Kidney glomerular epithelial cell (primary cell): ENCODE measurements around the gene OR2V1.
"Not testable (repeated sequence)": the region's sequence is repeated elsewhere in the genome, so short reads cannot be mapped to it uniquely, and the experiment has no call there.

ENCODE experiments used
- DNase-seq: peaks from one replicate; lab custom pipeline; 2025; lab: John Stamatoyannopoulos, UW

Gene OR2V1

DNA sequence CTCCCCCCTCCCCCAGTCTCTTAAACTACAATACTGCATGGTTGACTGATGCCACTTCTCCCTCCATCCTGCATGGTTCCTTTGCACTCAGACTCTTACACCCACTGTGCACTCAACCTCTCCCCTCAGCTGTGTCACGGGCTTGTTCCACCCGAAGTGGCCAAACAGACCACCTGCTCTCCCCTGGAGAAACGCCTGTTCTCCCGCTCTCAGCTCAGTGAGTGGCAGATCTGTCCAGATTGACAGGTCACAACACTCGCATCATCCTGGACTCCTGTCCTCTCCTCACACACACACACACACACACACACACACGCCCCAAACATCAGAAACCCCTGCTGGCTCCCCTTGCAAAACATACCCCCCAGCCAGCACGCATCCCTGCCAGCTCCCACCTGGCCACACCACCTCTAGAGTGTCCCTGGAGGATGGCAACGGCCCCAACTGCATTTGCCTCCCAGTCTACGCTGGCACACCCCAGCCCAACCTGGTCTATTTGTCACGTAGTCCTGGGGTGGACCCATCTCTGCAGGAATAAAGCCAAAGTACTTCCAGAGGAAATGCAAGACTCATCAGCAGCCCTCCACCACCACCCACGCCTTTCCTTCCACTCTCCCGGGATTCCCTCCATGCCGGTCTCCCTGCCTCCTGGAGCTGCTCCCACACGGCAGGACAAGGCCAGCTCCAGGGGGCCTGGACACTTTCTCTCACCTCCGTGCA is 2.9 kb downstream of the OR2V1 start:
- no peak for DNase-seq

DNA sequence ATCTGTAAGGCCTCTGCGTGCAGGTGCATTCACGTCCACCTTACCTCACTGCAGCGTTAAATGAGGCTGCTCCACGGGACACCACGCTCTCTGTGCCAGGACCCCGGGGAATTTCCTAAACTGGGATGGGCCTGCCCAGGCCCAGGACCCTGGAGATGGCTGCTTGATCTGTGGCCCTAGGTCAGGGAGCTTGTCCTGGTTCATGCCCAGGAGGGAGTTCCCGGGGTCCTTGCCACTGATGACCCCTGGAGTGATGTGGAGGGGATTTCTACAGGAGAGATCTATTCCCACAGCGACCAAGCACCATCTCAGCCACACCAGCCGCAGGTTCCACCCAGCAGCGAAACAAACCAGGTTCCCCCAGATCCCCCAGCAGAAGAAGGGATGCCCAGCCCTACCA is 3.5 kb downstream of the OR2V1 start:
- no peak for DNase-seq

DNA sequence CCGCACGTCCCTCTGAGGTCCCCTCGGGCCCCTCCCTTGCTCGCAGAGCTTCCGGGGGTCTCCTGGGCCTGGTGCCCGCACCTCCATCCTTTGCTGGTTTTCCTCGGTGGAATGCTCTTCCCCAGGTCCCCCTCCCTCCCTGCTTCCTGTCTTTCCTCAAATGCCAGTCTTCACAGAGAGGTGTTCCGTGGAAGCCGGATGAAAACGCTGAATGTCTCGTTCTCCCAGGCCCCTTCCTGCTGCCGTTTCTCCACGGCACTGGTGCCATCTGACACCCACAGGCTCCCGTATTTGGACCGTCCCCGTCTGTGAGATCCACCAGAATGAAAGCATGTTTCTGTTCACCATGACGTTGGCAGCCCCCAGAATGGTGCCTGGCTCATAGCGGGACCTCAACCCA is 4.1 kb downstream of the OR2V1 start:
- no peak for DNase-seq

DNA sequence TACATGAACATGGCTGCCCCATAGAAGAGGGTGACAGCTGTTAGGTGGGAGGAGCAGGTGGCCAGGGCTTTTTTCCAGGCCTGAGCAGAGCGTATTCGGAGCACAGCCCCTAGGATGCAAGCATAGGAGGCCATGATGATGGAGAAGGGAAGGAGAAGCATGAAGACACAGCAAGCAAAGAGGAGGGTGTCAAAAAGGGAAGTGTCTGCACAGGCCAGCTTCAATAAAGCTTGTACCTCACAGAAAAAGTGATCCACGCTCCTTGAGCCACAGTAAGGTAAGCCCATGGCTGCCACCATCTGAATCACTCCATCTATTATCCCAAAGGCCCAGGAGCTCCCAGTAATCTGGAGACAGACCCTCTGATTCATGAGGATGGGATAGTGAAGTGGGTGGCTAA is 6.4 kb downstream of the OR2V1 start:
- no peak for DNase-seq

DNA sequence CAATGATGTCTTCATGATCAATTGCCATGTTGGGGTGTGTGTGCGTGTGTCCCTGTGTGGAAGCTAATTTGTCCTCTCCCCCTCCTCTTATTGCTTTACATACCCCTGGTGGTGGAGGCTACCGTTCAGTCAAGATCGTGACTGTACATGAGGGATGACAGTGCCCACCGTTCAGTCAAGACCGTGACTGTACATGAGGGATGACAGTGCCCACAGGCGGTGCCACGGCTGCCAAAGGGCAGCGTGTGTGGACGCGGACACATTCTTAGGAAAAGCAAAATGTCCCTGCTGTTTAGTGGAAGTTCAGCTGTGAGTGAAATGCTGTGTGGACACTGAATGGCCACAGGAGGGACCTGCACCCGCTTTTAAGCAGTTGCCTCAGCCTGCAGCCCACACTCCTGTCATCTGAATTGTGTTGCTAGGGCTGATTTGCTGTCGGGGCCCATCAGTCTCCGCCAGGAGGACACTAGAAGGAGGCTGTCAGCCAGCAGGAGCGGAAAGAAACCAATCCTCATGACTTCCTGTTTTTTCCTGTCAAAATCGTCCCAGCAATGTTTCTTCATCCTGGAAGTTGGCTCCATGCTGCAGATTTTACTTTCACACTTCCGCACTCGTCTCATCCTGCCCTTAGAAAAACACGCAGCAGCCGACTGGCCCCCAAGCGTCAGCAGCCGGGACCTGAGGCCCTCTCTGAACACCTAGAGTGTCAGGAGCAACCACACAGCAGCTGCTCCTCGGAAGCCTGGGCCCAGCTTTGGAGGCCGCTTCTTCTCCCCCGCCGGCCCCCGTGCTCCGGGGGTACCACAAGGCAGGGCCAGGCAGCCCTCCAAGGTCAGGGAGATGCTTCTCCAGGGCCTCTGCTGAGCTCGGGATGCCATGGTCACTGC is 9.1 kb downstream of the OR2V1 start:
- no peak for DNase-seq

DNA sequence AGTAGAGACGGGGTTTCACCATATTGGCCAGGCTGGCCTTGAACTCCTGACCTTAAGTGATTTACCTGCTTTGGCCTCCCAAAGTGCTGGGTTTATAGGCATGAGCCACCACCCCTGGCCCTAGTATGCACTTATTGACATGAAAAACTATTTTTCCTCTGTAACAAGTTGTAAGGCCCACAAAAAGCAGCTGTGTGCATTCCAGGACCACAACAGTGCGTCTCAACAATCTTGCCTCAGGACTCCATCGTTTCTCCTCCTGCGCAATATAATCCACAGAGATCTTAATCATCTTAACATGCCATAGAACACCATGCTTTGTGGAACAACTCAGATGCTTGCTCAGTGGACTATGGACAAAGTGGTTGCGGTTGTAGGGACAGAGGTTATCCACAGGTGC is 10.2 kb downstream of the OR2V1 start:
- DNase-seq = no peak

DNA sequence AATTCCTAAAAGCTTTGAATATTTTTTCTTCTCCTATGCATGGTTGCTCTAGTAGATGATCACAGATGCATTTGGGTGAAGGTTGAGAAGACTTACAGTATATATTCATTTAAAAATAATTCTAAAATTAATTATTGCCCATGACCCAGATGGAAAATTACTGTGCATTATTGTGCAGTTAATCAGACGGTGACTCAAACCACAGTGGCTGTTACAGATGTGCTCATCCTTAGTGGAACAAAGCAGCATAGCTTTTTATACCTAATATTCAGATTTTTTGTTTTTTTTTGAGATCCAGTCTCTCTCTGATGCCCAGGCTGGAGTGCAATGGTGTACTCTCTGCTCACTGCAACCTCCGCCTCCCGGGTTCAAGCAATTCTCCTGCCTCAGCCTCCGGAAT is 10.7 kb downstream of the OR2V1 start:
- peak; percentile 4 for DNase-seq

DNA sequence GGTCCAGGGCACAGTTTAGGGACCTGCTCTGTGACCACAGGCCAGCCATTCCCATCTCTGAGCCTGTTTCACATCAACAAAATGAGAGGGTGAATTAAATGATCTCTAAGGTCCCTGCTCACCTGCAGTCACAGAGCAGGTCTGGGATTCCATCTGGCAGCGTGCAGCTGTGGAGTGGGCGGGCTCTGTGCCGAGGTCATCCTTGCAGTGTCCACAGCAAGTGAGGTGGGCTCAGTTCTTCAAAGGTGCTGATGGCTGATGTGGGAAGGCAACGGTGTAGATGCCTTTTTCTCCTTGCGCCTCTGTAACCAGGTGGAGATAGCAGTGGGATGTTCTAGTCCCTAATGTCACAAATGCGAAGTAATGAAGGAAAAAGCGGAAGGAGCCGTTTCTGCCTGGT is 11.9 kb downstream of the OR2V1 start:
- no peak for DNase-seq

DNA sequence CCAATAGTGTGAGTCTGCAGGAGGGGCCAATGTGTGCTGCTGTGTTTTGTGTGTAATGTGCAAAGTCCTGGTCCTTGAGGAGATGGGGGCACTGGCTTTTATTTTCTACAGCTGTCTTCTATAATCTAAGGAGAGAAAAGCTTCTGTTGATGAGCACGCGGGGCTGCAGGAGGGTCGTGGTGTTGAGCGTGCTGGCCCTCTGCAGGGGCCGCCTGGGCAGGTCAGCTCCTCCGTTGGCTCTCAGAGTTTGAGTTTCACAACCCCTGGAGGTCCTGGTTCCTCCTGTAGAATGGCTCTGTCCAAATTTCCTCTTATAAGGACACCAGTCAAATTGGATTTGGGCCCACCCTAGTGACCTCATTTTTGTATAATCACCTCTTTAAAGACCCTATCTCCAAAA is 12.6 kb downstream of the OR2V1 start:
- DNase-seq = no peak

DNA sequence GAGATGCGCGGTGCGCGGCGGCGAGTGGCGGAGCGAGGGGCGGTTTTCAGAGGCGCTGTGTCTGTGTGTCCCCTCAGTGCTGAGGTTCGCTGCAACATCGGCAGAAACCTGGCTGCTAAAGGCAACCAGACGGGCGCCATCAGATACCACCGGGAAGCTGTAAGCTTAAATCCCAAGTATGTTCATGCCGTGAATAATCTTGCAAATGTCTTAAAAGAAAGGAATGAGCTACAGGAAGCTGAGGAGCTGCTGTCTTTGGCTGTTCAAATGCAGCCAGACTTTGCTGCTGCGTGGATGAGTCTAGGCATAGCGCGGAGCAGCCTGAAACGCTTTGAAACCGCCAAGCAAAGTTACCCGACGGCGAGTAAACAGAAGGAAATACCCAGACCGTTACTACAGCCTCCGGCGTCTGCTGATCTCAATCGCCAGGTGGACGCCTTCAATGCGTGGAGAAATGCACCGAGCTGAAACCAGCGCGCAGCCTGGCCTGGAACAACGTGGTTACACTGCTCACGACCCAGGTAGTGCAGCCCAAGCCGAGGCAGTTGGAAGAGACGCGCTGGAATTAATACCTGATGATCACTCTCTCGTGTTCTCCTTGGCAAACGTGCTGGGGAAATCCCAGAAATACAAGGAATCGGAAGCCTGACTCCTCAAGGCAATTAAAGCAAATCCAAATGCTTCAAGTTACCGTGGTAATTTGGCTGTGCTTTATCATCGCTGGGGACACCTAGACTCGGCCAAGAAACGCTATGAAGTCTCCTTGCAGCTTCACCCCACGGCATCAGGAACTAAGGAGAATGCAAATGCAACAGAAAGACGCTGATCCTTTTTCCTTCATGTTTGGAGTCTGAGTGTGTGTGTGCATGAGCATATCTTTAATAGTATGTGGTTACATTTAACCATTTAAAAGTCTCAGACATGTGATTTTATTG is 15.9 kb downstream of the OR2V1 start:
- DNase-seq = peak; percentile 21

DNA sequence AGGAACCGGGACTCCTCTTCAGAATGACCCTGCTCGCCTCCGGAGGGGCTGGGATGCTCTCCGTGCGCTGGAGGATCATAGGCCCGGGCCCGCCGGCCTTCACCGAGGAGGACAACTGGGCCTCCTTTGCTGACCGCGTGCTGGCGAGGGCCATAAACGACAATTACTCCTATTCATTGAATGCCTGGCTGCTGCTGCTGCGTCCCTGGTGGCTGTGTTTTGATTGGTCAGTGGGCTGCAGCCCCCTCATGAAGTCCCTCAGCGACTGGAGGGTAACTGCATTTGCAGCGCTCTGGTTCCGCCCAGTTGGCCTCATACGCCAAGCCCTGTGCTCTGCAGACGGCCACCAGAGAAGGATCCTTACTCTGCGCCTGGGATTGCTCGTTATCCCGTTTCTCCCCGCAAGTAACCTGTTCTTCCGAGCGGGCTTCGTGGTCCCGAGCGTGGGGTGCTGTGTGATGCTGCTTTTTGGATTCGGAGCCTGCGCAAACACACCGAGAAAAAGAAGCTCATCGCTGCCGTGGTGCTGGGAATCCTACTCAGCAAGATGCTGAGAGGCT is 16.6 kb downstream of the OR2V1 start:
- DNase-seq = no peak

DNA sequence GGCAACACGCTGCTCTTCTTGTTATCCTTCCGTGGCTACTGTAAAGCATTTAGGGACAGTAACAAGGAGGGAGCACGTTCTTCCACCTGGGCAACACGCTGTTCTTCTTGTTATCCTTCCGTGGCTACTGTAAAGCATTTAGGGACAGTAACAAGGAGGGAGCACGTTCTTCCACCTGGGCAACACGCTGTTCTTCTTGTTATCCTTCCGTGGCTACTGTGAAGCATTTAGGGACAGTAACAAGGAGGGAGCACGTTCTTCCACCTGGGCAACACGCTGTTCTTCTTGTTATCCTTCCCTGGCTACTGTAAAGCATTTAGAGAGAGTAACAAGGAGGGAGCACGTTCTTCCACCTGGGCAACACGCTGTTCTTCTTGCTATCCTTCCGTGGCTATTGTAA is 17.4 kb downstream of the OR2V1 start:
- not testable (repeated sequence) for DNase-seq

DNA sequence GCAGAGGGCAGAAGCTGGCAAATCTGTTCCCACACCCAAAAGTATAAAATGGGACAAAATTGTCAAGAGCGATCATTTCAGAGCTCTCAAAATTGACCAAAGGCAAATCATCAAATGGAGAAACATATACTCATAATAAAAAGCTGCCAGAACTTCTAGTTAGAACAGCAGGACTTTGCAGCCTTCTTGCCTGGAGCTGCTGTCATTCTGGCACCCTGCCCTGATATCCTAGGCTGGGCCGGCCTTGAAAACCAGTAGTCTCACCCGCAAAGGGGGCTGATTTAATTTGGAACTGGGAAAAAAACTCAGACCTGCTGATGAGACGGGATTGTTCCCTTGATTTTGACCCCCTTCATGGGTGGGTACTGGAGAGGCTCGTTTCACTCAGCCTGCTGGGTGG is 18.5 kb downstream of the OR2V1 start:
- DNase-seq = no peak

DNA sequence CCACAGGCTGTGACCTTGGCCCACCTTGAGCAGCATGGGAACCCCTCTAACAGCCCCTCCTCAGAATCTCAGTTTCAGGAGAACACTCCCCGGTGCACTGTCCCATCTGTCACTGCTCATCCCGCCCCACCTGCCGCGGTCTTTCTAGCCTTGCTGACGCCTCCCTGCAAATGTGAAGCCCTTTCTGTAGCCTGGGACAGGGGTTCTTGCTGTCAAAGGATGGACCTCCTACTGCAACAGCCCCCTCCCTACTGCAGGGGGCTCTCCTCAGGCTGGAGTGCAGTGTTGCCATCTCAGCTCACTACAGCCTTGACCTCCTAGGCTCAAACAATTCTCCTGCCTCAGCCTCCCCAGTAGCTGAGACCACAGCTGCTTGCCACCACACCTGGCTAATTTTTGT is 20.0 kb downstream of the OR2V1 start:
- DNase-seq = no peak

DNA sequence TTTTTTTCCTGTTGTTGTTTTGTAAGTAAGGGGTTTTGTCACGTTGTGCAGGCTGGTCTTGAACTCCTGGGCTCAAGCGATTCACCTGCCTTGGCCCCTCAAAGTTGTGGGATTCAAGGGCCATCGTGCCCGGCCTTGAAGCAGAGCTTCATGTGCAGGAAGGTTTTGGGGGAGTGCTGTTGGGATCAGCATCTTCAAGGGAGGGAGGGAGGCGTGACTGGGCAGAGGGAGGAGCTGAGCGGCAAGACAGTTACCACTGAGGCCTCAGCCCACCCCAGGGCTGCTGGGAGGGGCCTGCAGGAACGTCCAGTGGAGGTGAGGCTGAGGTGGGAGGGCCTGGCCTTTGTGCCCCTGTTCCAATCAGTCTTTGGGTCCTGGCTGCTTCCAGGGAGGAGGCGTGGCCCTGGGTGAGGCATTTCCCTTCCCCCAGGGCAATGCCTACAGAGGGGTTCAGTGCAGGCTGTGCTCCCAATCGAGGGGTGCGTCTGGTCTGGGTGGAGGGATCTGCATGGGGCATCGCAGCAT is 21.4 kb downstream of the OR2V1 start:
- no peak for DNase-seq

DNA sequence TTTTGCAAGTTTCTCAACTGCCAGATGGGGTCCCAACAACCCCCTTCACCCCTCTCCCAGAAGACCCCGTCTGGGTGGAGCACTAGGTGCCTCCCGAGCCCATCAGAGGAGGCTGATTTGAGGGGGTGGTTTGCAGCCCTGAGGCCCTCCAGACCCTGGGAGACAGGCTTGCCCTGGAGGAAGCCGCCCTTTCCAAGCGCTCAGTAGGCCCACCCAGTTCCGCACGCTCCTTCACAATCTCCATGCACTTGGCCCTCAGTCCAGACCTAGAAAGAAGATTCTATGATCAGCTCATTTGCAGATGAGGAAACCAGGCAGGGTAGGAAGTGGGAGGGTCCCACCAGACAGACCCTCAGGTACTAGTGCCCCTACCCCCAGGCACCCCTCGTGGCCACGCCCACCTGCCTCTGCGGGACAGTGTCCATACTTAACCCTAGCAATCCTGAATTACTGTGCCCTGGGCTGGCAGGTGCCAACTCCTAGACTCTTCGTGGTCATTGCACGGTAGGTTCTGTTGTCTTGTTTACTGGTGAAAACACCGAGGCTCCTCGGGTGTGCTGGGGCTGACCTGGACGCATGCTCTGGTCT is 22.3 kb downstream of the OR2V1 start:
- DNase-seq = no peak

DNA sequence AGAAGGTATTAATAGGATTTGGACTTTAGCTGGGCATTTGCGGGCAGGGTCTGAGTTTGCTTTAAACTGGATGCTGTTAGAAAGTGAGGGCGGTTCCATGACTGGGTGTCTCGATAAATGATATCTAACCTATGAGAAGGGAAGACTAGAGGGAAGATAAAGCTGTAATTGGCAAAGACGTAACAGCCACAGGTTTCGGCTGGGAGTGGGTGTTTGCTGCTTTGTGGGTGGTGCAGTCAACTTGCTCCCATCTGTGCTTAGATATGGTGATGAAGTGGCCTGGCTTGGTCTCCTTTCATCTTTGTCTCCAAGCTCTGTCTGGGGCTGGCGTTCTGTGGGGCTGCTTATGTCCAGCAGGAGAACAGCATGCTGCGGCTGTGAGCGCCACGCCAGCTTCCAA is 23.3 kb downstream of the OR2V1 start:
- no peak for DNase-seq

DNA sequence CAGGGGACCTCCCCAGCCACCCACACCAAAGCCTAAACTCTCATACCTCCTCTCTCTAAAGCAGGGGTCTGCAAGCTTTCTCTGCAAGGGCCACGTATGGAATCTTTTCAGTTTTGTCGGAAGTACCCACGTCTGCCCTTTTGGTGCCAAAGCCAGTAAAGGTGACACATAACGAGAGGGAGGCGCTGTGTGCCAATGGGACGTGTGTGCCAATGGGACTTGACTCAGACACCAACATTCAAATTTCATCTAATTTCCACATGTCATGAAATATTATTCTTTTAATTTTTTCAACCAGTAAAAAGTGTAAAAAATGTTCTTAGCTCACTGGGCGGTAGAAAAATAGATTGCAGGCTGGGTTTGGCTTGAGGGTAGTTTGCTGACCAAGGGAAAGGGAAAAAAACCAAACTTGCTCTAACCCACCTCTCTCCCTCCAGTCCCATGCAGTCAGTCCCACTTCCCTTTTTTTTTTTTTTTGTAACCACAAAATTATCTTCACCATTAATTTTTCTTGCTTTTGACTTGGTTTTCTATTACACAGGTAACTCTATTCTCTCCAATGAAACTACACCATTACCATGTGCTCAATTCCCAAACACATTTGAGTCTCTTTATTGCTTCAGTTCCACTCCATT is 25.5 kb downstream of the OR2V1 start:
- DNase-seq = no peak

DNA sequence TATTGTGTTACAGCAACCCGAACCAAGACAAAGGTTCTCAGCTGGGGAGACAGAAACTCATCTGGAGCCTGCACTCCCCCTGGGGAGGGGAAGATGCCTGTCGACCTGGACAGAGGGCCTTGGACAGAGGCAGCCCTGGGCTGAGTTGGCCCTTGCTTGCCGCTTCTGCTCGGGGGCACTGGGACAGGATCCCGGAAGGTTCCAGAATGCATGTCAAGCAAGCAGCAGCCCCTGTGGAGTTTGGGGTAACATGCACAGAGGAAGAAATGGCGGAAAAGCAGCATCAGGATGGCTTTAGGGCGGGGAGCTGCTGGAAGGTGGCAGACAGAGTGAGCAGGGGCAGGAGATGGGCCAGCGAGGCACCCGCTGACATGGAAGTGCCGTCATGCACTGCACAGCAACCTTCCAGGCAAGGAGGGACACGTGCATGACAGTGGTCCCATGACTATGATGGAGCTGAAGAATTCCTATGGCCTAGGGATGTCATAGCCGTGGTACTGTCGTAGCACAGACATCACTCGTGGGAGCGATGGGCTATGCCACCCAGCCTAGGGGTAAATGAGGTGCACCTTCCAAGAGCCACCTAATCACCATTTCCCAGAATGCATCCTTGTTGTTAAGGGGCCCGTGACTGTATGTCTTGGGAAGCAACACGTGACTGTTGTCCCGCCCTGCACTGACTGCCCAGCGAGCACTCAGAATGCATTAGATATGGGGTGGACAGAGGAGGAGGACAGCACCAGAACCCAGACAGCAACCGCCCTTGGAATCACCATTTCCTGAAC is 26.2 kb downstream of the OR2V1 start:
- DNase-seq = not testable (repeated sequence)

DNA sequence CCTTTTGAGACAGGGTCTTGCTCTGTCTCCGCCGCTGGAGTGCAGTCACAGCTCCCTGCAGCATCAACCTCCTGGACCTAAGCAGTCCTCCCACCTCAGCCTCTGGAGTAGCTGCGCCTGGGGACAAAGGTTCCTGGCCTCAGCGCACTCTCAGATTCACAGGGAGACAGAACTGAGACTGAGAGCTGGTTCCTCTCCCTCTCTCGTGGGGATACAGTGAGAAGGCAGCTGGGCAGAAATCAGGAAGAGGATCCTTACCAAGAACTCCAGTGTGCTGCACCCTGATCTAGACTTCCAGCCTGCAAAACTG is 26.8 kb downstream of the OR2V1 start:
- not testable (repeated sequence) for DNase-seq
